Subcutaneous adipose tissue (tissue), 4 donors: ENCODE measurements around the gene KLHL21. TPM values are rescaled to one million over a fixed set of nuclear protein-coding genes. Genes with fewer than 3 reads are reported as not detected.

Source experiments
- CTCF ChIP-seq: fragments of 450-650 bp; IDR thresholded peaks from one replicate; pipeline ENCODE4 v1.5.1; 2016; ENCODE audit warnings: low read depth, mild to moderate bottlenecking, control low read depth, antibody characterized with exemption, moderate library complexity
- total RNA-seq, 4 donors: library from RNA; depleted of rRNA; stranded (reverse); fragments of >200 nt; gene quantifications; one replicate each; pipeline ENCODE4 v1.1.0, GENCODE V29; 2016

The KLHL21 gene
- total RNA-seq, 4 donors from 2014 or later = 21.2 to 123 (median 47.2) TPM

- TF ChIP-seq CTCF = no peak
Observed at GRCh38 chr1:6574818-6575217, 27.9 kb downstream of the KLHL21 start.

GRCh38 chr1:6574025-6574620 lies 28.5 kb downstream of the KLHL21 start:
- no peak for TF ChIP-seq CTCF

- TF ChIP-seq CTCF = no peak
Observed at GRCh38 chr1:6572653-6573383, 29.9 kb downstream of the KLHL21 start.

GRCh38 chr1:6570987-6571386 lies 31.7 kb downstream of the KLHL21 start:
- no peak for TF ChIP-seq CTCF

GRCh38 chr1:6570100-6570499 lies 32.6 kb downstream of the KLHL21 start:
- TF ChIP-seq CTCF = no peak

- TF ChIP-seq CTCF = no peak
Observed at GRCh38 chr1:6569033-6569432, 33.6 kb downstream of the KLHL21 start.

- no peak for TF ChIP-seq CTCF
Observed at GRCh38 chr1:6560267-6560666, 42.4 kb downstream of the KLHL21 start.
